ENCODE results near the gene ZIC4.
A peak's percentile ranks its signal among the peaks of the same experiment; 100 is the strongest.

Gene ZIC4

GRCh38 chr3:147423798-147424580, 17.6 kb upstream of the ZIC4 start:
- DNase-seq: peak; percentile 80
- Histone ChIP-seq H3K4me3 (ENCODE audit: low read depth, low read length) (peak overlapping the region; percentile 42), H3K36me3 (replicated peaks) (no peaks in the 10 kb centered on the region), H3K27me3 (replicated peaks) (no peaks in the 10 kb centered on the region), H3K27ac (peak overlapping the region; percentile 74)
- in situ Hi-C loops (cut with HindIII; ENCODE audit: low pct_ligation_motif_present, low sequenced_read_pairs): loop anchor here (25.0 kb wide), 1 partner anchor 663 kb away; no protein-coding TSS in a partner anchor
- no peak for TF ChIP-seq CTCF (IDR thresholded peaks at IDR 0.05; ENCODE audit: low read depth, low read length, missing control alignments)

GRCh38 chr3:147423537-147423797, 17.1 kb upstream of the ZIC4 start:
- in situ Hi-C loops (cut with HindIII; ENCODE audit: low pct_ligation_motif_present, low sequenced_read_pairs): loop anchor here (25.0 kb wide), 1 partner anchor 664 kb away; no protein-coding TSS in a partner anchor
- DNase-seq: peak; percentile 32
- Histone ChIP-seq H3K27me3 (replicated peaks) (no peaks in the 10 kb centered on the region), H3K36me3 (replicated peaks) (no peaks in the 10 kb centered on the region), H3K27ac (peak overlapping the region; percentile 74), H3K4me3 (ENCODE audit: low read depth, low read length) (peak overlapping the region; percentile 42)
- no peak for TF ChIP-seq CTCF (IDR thresholded peaks at IDR 0.05; ENCODE audit: low read depth, low read length, missing control alignments)

- peak; percentile 78 for DNase-seq
- no peaks in the 10 kb centered on the region for H3K27me3 ChIP-seq (replicated peaks)
- no peak for TF ChIP-seq CTCF (IDR thresholded peaks at IDR 0.05; ENCODE audit: low read depth, low read length, missing control alignments)
- peak overlapping the region; percentile 42 for H3K4me3 ChIP-seq (ENCODE audit: low read depth, low read length)
- peak overlapping the region; percentile 74 for H3K27ac ChIP-seq
- no peaks in the 10 kb centered on the region for H3K36me3 ChIP-seq (replicated peaks)
- in situ Hi-C loops (cut with HindIII; ENCODE audit: low pct_ligation_motif_present, low sequenced_read_pairs): loop anchor here (25.0 kb wide), 1 partner anchor 664 kb away; no protein-coding TSS in a partner anchor
Observed at GRCh38 chr3:147422601-147423536, 16.5 kb upstream of the ZIC4 start.

- peak; percentile 5 for DNase-seq
- TF ChIP-seq CTCF (IDR thresholded peaks at IDR 0.05; ENCODE audit: low read depth, low read length, missing control alignments): no peak
- peak overlapping the region; percentile 50 for H3K4me3 ChIP-seq (ENCODE audit: low read depth, low read length)
- no peaks in the 10 kb centered on the region for H3K27me3 ChIP-seq (replicated peaks)
- H3K36me3 ChIP-seq (replicated peaks): no peaks in the 10 kb centered on the region
- in situ Hi-C loops (cut with HindIII; ENCODE audit: low pct_ligation_motif_present, low sequenced_read_pairs): loop anchor here (25.0 kb wide), 1 partner anchor 665 kb away; no protein-coding TSS in a partner anchor
- H3K27ac ChIP-seq: peak overlapping the region; percentile 74
Observed at GRCh38 chr3:147422196-147422595, 15.9 kb upstream of the ZIC4 start.

GRCh38 chr3:147421184-147421912, 15.0 kb upstream of the ZIC4 start:
- in situ Hi-C loops (cut with HindIII; ENCODE audit: low pct_ligation_motif_present, low sequenced_read_pairs): loop anchor here (25.0 kb wide), 1 partner anchor 666 kb away; no protein-coding TSS in a partner anchor
- TF ChIP-seq CTCF (IDR thresholded peaks at IDR 0.05; ENCODE audit: low read depth, low read length, missing control alignments): peak; percentile 12
- peak overlapping the region; percentile 50 for H3K4me3 ChIP-seq (ENCODE audit: low read depth, low read length)
- peak; percentile 68 for DNase-seq
- H3K36me3 ChIP-seq (replicated peaks): no peaks in the 10 kb centered on the region
- H3K27ac ChIP-seq: peak overlapping the region; percentile 74
- H3K27me3 ChIP-seq (replicated peaks): no peaks in the 10 kb centered on the region
